Stomach (tissue), 9 donors: Measurements from ENCODE around the gene NHSL1. TPM values are rescaled to one million over a fixed set of nuclear protein-coding genes. Genes with fewer than 3 reads are reported as not detected.

Experiments
- DNase-seq, 2 donors: peaks; one replicate each; pipeline versions ENCODE4 v3.0.0 to v3.0.0-alpha.2; 2013 to 2019
- H3K27ac ChIP-seq, 5 donors: fragments of 200-600 bp in 4 of 5; sonication (generic) in 4 of 5; one replicate each; pipeline ENCODE4 v1.5.1; 2013 to 2019; ENCODE audit warnings: mild to moderate bottlenecking in 1 of 5, moderate library complexity in 1 of 5
- H3K27me3 ChIP-seq, 3 donors: fragments of 200-600 bp; sonication (generic); one replicate each; pipeline ENCODE4 v1.5.1; 2017 to 2019; ENCODE audit warnings: mixed run types in 1 of 3
- H3K36me3 ChIP-seq, 4 donors: fragments of 200-600 bp; sonication (generic); 1 replicate in 3 of 4; 2 replicates in 1 of 4; pipeline ENCODE4 v1.5.1; 2016 to 2019
- H3K4me1 ChIP-seq, 4 donors: fragments of 200-600 bp; sonication (generic); one replicate each; pipeline ENCODE4 v1.5.1; 2016 to 2019
- H3K4me3 ChIP-seq, 4 donors: fragments of 200-600 bp; sonication (generic) in 3 of 4; one replicate each; pipeline ENCODE4 v1.5.1; 2016 to 2019; ENCODE audit warnings: mild to moderate bottlenecking in 1 of 4
- H3K9me3 ChIP-seq, 4 donors: fragments of 200-600 bp; sonication (generic); one replicate each; pipeline ENCODE4 v1.5.1; 2016 to 2019
- EP300 ChIP-seq: sonication (generic); formaldehyde crosslinking; IDR thresholded peaks from one replicate; pipeline ENCODE4 v1.6.1; 2017; ENCODE audit warnings: antibody characterized with exemption
- POLR2A ChIP-seq, 4 donors: fragments of 450-650 bp; IDR thresholded peaks; one replicate each; pipeline ENCODE4 v1.6.1; 2016; ENCODE audit warnings: antibody characterized with exemption in 4 of 4, control low read depth in 2 of 4, mild to moderate bottlenecking in 1 of 4, moderate library complexity in 1 of 4
- POLR2AphosphoS5 ChIP-seq, 3 donors: sonication (generic); formaldehyde crosslinking; IDR thresholded peaks; one replicate each; pipeline ENCODE4 v1.6.1; 2016; ENCODE audit warnings: antibody characterized with exemption in 3 of 3
- WGBS, 5 donors: extraction: QIAGEN DNeasy Blood & Tissue Kit in 3 of 5; methylation state at CpG; one replicate each; pipeline versions ENCODE4 v1.1.5 to v1.1.7; 2013 to 2018; 5-methylcytosine and 5-hydroxymethylcytosine counted together
- intact Hi-C: fragments of 100-400 bp; cut with DNase I; formaldehyde crosslinking; loops from one replicate; pipeline ENCODE4 v1.15.1; 2023; ENCODE audit warnings: low total_unique reads
- polyA plus RNA-seq, 3 donors: library from polyadenylated mRNA; stranded (reverse); fragments of 200-250 nt; gene quantifications; one replicate each; pipeline ENCODE4 v1.2.3, GENCODE V29; 2013
- total RNA-seq, 5 donors: library from RNA; depleted of rRNA; stranded (reverse); fragments of >200 nt; gene quantifications; one replicate each; pipeline versions ENCODE4 v1.1.0 to v1.2.3, GENCODE V29; 2014 to 2016
- TF ChIP-seq, protein P1 (sequence below), 7 experiments: fragments of 450-650 bp in 4 of 7; fragments of 200-600 bp in 3 of 7; sonication (generic) in 3 of 7; IDR thresholded peaks; one replicate each; pipeline ENCODE4 v1.5.1; 2016 to 2019; ENCODE audit warnings: antibody characterized with exemption in 7 of 7, control low read depth in 2 of 7, mild to moderate bottlenecking in 1 of 7
- donor health status: healthy with polysubstance abuse.
- donor health status: Bipolar disorder and iron deficiency.
- donor health status: healthy.

NHSL1 gene
- total and polyA plus RNA-seq, 8 donors = 1.8 to 44.6 (median 27.4) TPM

DNA sequence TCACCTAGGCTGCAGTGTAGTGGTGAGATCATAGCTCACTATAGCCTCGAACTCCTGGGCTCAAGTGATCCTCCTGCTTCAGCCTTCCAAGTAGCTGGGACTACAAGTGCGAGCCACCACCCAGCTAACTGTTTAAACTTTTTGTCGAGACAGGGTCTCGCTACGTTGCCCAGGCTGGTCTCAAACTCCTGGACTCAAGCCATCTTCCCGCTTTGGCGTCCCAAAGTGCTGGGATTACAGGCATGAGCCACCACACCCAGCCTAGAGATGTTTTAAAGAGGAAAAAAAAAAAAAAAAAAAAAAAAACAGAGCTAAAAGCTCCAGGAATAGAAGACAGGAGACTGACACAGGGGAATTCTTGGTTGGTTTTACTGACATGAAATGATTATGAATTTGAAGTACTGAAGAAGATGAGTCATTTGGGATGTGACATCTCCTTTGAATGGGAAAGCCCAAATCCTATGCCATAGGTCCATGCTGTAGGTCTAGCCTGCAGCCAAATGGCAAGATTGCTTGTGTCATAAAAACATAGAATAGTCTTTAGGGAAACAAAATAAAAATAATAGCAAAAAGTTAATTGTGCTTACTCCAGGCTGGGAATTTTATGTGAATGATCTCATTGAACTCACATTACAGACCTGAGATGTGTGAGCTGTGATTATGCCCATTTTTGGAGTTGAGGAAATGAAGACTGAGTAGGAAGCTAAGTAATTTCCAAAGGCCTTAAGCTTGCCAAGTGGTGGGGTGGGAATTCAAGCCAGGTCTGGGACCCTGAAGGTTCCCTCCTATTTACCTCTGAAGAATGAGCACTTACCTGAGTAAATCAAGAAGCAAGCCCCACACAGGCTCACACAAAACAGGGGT, 24.3 kb upstream of the NHSL1 start:
- Histone ChIP-seq H3K4me1 (peaks cover 10 to 31% (median 20%) of the 10 kb centered on the region in 4 donors), H3K27ac (peak overlapping the region in 1 of 5 donors; percentile 45), H3K4me3 (no peak overlapping the region), H3K27me3 (no peaks in the 10 kb centered on the region), H3K9me3 (no peaks in the 10 kb centered on the region), H3K36me3 (no peaks in the 10 kb centered on the region)
- TF ChIP-seq POLR2A (IDR thresholded peaks at IDR 0.05) (no peak), POLR2AphosphoS5 (IDR thresholded peaks at IDR 0.05) (no peak), EP300 (no peak)
- TF ChIP-seq, protein P1, sequence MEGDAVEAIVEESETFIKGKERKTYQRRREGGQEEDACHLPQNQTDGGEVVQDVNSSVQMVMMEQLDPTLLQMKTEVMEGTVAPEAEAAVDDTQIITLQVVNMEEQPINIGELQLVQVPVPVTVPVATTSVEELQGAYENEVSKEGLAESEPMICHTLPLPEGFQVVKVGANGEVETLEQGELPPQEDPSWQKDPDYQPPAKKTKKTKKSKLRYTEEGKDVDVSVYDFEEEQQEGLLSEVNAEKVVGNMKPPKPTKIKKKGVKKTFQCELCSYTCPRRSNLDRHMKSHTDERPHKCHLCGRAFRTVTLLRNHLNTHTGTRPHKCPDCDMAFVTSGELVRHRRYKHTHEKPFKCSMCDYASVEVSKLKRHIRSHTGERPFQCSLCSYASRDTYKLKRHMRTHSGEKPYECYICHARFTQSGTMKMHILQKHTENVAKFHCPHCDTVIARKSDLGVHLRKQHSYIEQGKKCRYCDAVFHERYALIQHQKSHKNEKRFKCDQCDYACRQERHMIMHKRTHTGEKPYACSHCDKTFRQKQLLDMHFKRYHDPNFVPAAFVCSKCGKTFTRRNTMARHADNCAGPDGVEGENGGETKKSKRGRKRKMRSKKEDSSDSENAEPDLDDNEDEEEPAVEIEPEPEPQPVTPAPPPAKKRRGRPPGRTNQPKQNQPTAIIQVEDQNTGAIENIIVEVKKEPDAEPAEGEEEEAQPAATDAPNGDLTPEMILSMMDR (IDR thresholded peaks at IDR 0.05) = no peak
- intact Hi-C loops = no loop called here
- no peak for DNase-seq
- WGBS, 5 donors = 68 to 76% (median 76%) methylated on average over 7 of the region's 7 CpGs

DNA sequence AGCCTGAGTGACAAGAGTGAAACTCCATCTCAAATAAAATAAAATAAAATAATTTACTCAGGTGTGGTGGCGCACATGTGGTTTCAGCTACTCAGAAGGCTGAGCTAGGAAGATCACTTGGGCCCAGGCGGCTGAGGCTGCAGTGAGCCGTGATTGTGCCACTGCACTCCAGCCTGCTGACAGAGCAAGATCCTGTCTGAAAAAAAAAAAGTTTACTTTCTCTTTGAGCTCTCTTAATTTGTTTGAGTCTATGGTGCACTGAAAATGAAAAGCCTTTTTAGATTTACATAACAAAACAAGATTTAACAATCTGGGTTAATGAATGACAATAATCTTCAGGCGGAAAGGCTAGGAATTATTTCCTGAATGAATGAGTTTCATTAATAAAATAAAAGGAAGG, 23.3 kb upstream of the NHSL1 start:
- Histone ChIP-seq H3K9me3 (peaks cover 0 to 3% (median 0%) of the 10 kb centered on the region in 4 donors), H3K4me3 (no peak overlapping the region), H3K27ac (peak overlapping the region in 2 of 5 donors; percentile 24 to 45), H3K27me3 (no peaks in the 10 kb centered on the region), H3K4me1 (peaks cover 10 to 24% (median 14%) of the 10 kb centered on the region in 4 donors), H3K36me3 (no peaks in the 10 kb centered on the region)
- 30 to 63% (median 36%) methylated on average over 4 of the region's 4 CpGs for WGBS, 5 donors
- no peak for TF ChIP-seq POLR2A (IDR thresholded peaks at IDR 0.05)
- intact Hi-C loops = no loop called here
- DNase-seq = no peak

DNA sequence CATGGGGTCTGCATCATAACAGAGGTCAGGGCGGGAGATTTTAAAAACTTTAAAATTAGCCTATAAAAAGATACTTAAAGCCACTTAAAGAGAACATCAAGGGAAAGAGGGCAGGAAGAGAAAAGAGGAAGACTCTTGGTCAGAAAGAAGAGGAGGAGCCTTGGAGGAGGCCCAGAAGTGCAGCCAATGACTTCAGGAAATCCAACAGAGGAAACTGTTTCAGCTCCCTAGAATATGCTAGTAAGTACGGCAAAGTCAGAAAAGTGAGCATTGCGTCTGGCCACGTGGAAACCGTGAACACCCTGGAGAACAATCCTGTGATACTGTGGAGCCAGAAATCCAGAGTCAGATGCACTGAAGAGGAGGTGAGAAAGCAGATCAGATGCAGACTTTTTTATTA, 22.5 kb upstream of the NHSL1 start:
- TF ChIP-seq, protein P1 (IDR thresholded peaks at IDR 0.05) = no peak
- TF ChIP-seq EP300 (no peak), POLR2A (IDR thresholded peaks at IDR 0.05) (no peak), POLR2AphosphoS5 (IDR thresholded peaks at IDR 0.05) (no peak)
- no peak for DNase-seq
- H3K4me3 ChIP-seq = no peak overlapping the region
- no peaks in the 10 kb centered on the region for H3K27me3 ChIP-seq
- H3K36me3 ChIP-seq = no peaks in the 10 kb centered on the region
- peak overlapping the region in 1 of 5 donors; percentile 45 for H3K27ac ChIP-seq
- H3K9me3 ChIP-seq = peaks cover 0 to 4% (median 0%) of the 10 kb centered on the region in 4 donors
- intact Hi-C loops = no loop called here
- 47 to 82% (median 78%) methylated on average over 5 of the region's 5 CpGs for WGBS, 5 donors
- H3K4me1 ChIP-seq = peaks cover 4 to 16% (median 10%) of the 10 kb centered on the region in 4 donors

DNA sequence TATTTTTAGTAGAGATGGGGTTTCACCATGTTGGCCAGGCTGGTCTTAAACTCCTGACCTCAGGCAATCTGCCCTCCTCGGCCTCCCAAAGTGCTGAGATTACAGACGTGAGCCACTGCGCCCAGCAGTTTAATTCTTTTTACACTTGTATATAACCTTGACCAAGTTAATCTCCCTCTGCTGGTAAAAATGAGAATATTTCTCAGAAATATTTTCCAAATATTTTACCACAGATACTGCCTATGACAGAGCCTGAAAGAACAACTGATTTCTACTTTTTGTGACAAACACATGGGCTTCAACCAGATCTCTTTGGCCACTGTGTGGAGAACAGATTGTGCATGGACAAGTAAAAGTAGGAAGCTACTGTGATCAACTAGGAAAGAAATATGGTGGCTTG, 21.2 kb upstream of the NHSL1 start:
- 13 to 42% (median 31%) methylated on average over 3 of the region's 3 CpGs for WGBS, 5 donors
- Histone ChIP-seq H3K27ac (no peak overlapping the region), H3K4me1 (peaks cover 6 to 19% (median 10%) of the 10 kb centered on the region in 4 donors), H3K9me3 (peaks cover 0 to 4% (median 0%) of the 10 kb centered on the region in 4 donors), H3K27me3 (no peaks in the 10 kb centered on the region), H3K4me3 (no peak overlapping the region), H3K36me3 (no peaks in the 10 kb centered on the region)
- no peak for DNase-seq
- intact Hi-C loops = no loop called here
- TF ChIP-seq, protein P1 (IDR thresholded peaks at IDR 0.05) = peak in 5 of 7 experiments; percentile 20 to 49 (median 37)
- TF ChIP-seq POLR2AphosphoS5 (IDR thresholded peaks at IDR 0.05) = no peak

DNA sequence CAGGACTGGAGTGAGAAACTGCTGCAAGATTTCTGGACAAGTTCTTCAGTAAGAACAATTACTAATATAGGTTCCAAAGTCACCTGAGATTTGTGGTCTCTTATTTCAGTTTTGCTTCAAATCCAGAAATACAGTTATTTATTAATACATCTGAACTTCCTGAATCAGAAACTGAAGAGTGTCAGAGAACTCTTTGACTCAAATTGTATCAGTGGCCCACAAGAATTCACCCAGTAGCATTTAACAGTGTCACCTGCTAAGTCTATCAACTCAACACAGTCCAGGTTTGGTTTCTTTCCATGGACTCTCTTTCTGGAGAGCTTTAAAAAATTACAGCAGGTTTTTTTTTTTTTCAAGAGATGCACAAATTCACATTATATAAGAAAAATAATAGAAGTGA, 18.8 kb upstream of the NHSL1 start:
- TF ChIP-seq POLR2AphosphoS5 (IDR thresholded peaks at IDR 0.05) (no peak), EP300 (no peak), POLR2A (IDR thresholded peaks at IDR 0.05) (no peak)
- TF ChIP-seq, protein P1 (IDR thresholded peaks at IDR 0.05) = no peak
- Histone ChIP-seq H3K4me3 (no peak overlapping the region), H3K9me3 (peaks cover 0 to 4% (median 0%) of the 10 kb centered on the region in 4 donors), H3K36me3 (no peaks in the 10 kb centered on the region), H3K27me3 (no peaks in the 10 kb centered on the region), H3K4me1 (peaks cover 4 to 19% (median 8%) of the 10 kb centered on the region in 4 donors), H3K27ac (no peak overlapping the region)
- DNase-seq = no peak
- intact Hi-C loops = no loop called here
